Ascending aorta (tissue), 2 donors: Measurements from ENCODE around the gene LCMT1. TPM values are rescaled to one million over a fixed set of nuclear protein-coding genes. Genes with fewer than 3 reads are reported as not detected.

Experiments
- DNase-seq, 2 donors: peaks; one replicate each; pipeline ENCODE4 v3.0.0-alpha.2; 2019; ENCODE audit warnings: low spot score in 2 of 2
- H3K27ac ChIP-seq, 2 donors: fragments of 200-600 bp; sonication (generic); one replicate each; pipeline ENCODE4 v1.5.1; 2016 to 2017; ENCODE audit warnings: mild to moderate bottlenecking in 1 of 2
- H3K27me3 ChIP-seq: fragments of 200-600 bp; sonication (generic); one replicate; pipeline ENCODE4 v1.5.1; 2017
- H3K36me3 ChIP-seq, 2 donors: fragments of 200-600 bp; sonication (generic); one replicate each; pipeline ENCODE4 v1.5.1; 2016
- H3K4me1 ChIP-seq, 2 donors: fragments of 200-600 bp; sonication (generic); one replicate each; pipeline ENCODE4 v1.5.1; 2016 to 2017; ENCODE audit warnings: mild to moderate bottlenecking in 1 of 2
- H3K4me3 ChIP-seq, 2 donors: fragments of 200-600 bp; sonication (generic); one replicate each; pipeline ENCODE4 v1.5.1; 2016 to 2017; ENCODE audit warnings: mild to moderate bottlenecking in 1 of 2
- H3K9me3 ChIP-seq, 2 donors: fragments of 200-600 bp; sonication (generic); one replicate each; pipeline ENCODE4 v1.5.1; 2016
- CTCF ChIP-seq, 3 experiments: fragments of 200-600 bp in 2 of 3; fragments of 450-650 bp in 1 of 3; sonication (generic) in 2 of 3; IDR thresholded peaks; one replicate each; pipeline ENCODE4 v1.5.1; 2016 to 2019; ENCODE audit warnings: antibody characterized with exemption in 3 of 3, mild to moderate bottlenecking in 1 of 3, moderate library complexity in 1 of 3
- intact Hi-C: fragments of 100-400 bp; cut with DNase I; formaldehyde crosslinking; loops from one replicate; pipeline ENCODE4 v1.15.1; 2023
- total RNA-seq: library from RNA; depleted of rRNA; stranded (reverse); fragments of >200 nt; gene quantifications from one replicate; pipeline ENCODE4 v1.1.0, GENCODE V29; 2016

LCMT1 gene
- total RNA-seq, 1 donor from 2014 or later: 2.6 TPM

- no peaks in the 10 kb centered on the region for H3K4me1 ChIP-seq
- intact Hi-C loops: no loop called here
- no peaks in the 10 kb centered on the region for H3K9me3 ChIP-seq
- H3K36me3 ChIP-seq: no peaks in the 10 kb centered on the region
- no peak overlapping the region for H3K4me3 ChIP-seq
- no peak overlapping the region for H3K27ac ChIP-seq
- no peak for DNase-seq
- no peak for TF ChIP-seq CTCF (IDR thresholded peaks at IDR 0.05)
- H3K27me3 ChIP-seq: no peaks in the 10 kb centered on the region
Measured at GRCh38 chr16:25089351-25089750, 22.2 kb upstream of the LCMT1 start.

DNA sequence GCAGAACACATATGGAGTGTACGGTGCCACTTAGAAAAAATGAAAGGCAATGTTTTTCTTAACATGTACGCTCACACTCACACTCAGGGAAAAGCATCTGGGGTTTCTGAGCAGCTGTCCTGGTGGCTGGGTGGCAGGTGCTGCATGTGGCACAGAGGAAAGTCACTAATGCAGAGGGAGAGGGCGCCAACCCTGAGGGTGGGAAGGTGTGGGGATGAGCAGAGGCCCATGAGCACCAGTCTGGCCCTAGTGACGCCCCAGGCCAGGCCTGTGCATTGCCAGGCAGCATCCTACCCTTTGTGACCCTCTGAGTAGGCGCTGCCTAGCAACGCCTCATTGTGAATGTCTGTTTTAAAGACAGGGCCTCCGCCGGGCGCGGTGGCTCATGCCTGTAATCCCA lies 19.1 kb upstream of the LCMT1 start:
- no peaks in the 10 kb centered on the region for H3K4me1 ChIP-seq
- intact Hi-C loops: no loop called here
- no peaks in the 10 kb centered on the region for H3K36me3 ChIP-seq
- no peak overlapping the region for H3K4me3 ChIP-seq
- no peak for TF ChIP-seq CTCF (IDR thresholded peaks at IDR 0.05)
- DNase-seq: no peak
- no peak overlapping the region for H3K27ac ChIP-seq
- H3K27me3 ChIP-seq: no peaks in the 10 kb centered on the region
- no peaks in the 10 kb centered on the region for H3K9me3 ChIP-seq

DNA sequence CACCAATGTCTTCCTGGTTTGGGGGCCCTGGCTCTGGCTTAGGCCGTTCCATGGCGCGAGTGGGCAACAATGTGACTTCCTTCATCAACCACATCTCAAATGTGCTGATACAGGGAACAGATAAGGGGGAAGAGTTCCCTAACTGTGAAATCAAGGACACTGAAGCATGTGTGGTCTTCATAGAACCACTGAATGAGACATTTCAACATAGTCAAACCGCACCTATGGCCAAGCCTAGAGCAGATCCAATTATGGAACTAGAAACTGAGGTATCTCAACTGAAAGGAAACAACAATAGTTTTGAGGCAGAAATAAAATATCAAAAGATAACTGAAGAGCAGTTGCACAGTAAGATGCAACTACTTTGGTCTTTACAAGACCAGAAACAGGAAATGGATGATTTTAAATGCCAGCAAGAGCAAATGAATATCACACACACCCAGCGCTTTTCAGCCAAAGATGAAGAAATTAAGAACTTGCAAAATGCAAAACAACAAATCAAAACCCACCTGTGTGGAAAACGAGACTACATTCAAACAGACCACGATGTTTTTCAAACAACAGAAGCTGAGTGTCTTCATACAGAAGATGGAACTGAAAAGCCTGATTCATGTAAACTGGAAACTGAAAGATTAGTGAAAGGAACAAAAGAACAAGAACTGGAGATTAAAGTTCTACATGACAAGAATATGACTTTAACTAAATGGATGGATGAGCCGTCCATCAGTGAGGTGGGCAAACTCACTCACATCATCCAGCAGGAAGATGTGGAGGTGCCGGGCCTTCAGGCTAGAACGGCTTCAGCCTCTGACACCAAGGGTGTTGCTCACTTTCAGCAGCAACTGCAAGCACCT lies 18.1 kb upstream of the LCMT1 start:
- no peak for DNase-seq
- Histone ChIP-seq H3K4me1 (no peaks in the 10 kb centered on the region), H3K27ac (no peak overlapping the region), H3K4me3 (no peak overlapping the region), H3K36me3 (no peaks in the 10 kb centered on the region), H3K27me3 (no peaks in the 10 kb centered on the region), H3K9me3 (no peaks in the 10 kb centered on the region)
- no peak for TF ChIP-seq CTCF (IDR thresholded peaks at IDR 0.05)
- intact Hi-C loops: no loop called here

GRCh38 chr16:25094596-25094995 lies 16.9 kb upstream of the LCMT1 start:
- TF ChIP-seq CTCF (IDR thresholded peaks at IDR 0.05): no peak
- Histone ChIP-seq H3K27ac (no peak overlapping the region), H3K9me3 (no peaks in the 10 kb centered on the region), H3K27me3 (no peaks in the 10 kb centered on the region), H3K4me3 (no peak overlapping the region), H3K36me3 (no peaks in the 10 kb centered on the region), H3K4me1 (no peaks in the 10 kb centered on the region)
- no peak for DNase-seq
- intact Hi-C loops: no loop called here

DNA sequence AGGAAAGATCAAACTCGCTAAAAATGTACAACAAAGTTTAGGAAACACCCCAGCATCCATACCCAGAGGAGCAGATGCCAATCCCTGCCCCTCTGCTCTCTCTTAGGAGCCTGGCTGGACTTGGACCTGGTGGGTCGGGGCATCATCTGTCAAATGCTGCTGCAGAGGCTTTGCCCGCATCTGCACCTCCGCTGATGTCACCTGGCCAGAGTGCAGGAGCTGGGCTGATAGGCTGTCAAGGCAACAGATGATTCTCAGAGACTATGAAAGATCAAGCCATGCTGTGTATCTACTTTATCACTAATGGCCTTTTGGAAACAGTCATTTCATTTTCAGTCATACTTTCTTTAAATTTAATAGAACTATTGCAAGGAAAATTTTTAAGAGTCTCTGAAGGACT lies 15.9 kb upstream of the LCMT1 start:
- H3K4me3 ChIP-seq: no peak overlapping the region
- H3K4me1 ChIP-seq: no peaks in the 10 kb centered on the region
- TF ChIP-seq CTCF (IDR thresholded peaks at IDR 0.05): no peak
- no peaks in the 10 kb centered on the region for H3K36me3 ChIP-seq
- no peak overlapping the region for H3K27ac ChIP-seq
- H3K27me3 ChIP-seq: no peaks in the 10 kb centered on the region
- no peaks in the 10 kb centered on the region for H3K9me3 ChIP-seq
- intact Hi-C loops: no loop called here
- no peak for DNase-seq
